ENCODE results near the gene CHAC1. TPM values are rescaled to one million over a fixed set of nuclear protein-coding genes. Genes with fewer than 3 reads are reported as not detected.

Gene CHAC1
- total RNA-seq, result 4.2 and 6.1 TPM in 2 replicates

GRCh38 chr15:40952901-40953712, at the start of gene CHAC1:
CHAC1 (plus strand) TSS chr15:40953471; CDS start chr15:40953584, 113 bp downstream.

GRCh38 chr15:40928821-40929659, 24.2 kb upstream of the CHAC1 start, which contains the start of gene DLL4:
DLL4 (plus strand) TSS chr15:40929340; CDS start chr15:40929669, 329 bp downstream.

Other genes starting within 250 kb of the CHAC1 start
- gene RMDN3, start 198.2 kb upstream of the CHAC1 start, total RNA-seq, result 20.5 and 20.9 TPM in 2 replicates
- gene GCHFR, start 189.4 kb upstream of the CHAC1 start, total RNA-seq, result 5.8 and 10.8 TPM in 2 replicates
- 0.05 and 0.25 TPM in 2 replicates for gene C15orf62, start 183.5 kb upstream of the CHAC1 start, total RNA-seq
- gene ZFYVE19, start 146.4 kb upstream of the CHAC1 start, total RNA-seq, result 11.4 and 19.2 TPM in 2 replicates
- gene DNAJC17, start 146.0 kb upstream of the CHAC1 start, total RNA-seq, result 17.0 and 43.3 TPM in 2 replicates
- not detected in 2 replicates for gene PPP1R14D, start 124.8 kb upstream of the CHAC1 start, total RNA-seq
- 0.24 and 0.25 TPM in 2 replicates for gene SPINT1, start 109.4 kb upstream of the CHAC1 start, total RNA-seq
- gene RHOV, start 79.2 kb upstream of the CHAC1 start, total RNA-seq, result not detected in 2 replicates
- gene VPS18, start 59.0 kb upstream of the CHAC1 start, total RNA-seq, result 23.6 and 23.9 TPM in 2 replicates
- gene DLL4, start 24.1 kb upstream of the CHAC1 start, total RNA-seq, result 3.1 and 3.3 TPM in 2 replicates
- gene INO80, start 162.8 kb downstream of the CHAC1 start, total RNA-seq, result 14.5 and 18.4 TPM in 2 replicates